Epithelial cell of prostate (primary cell): Measurements from ENCODE around the gene PKHD1.

Experiments
- DNase-seq: peaks from one replicate; pipeline ENCODE4 v3.0.0-alpha.2; 2011; ENCODE audit warnings: low read depth, low spot score
- H3K27ac ChIP-seq: fragments of 450-650 bp; 2 replicates; pipeline ENCODE4 v1.5.1; 2017; ENCODE audit warnings: mild to moderate bottlenecking

Gene PKHD1

DNA sequence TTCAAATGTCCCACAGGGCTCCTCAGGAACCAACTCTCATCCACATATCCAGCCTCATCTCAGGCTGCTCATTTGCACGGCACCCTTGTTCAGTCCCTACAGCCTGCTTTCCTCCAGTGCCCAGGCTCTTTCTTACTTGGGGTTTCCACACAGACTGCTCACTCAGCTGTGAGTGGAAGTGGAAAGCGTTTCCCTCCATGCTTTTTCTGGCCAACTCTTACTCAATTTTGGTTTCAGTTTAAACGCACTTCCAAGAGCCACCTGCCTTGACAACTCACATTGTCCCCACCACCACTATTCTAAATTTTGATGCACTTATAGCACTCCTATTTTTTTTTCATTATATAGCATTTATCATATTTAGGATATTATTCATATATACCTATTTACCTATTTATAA, 367.1 kb downstream of the PKHD1 start:
- DNase-seq: no peak
- no peak overlapping the region for H3K27ac ChIP-seq

DNA sequence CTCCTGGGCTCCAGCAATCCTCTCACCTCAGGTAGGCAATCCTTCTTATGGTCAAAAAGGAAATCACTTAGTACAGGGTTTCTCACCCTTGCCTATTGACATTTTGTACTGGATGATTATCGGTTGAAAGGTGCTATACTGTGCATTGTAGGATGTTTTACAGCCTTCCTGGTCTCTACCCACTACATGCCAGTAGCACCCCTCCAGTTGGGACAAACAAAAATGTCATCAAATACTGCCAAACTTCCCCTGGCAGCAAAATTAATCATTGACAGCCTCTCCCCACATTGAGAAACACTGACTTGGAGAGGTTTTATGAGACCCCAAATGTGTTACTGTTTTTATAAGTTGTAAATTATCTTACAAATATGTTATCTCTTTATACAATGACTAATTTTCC, 368.1 kb downstream of the PKHD1 start:
- no peak for DNase-seq
- no peak overlapping the region for H3K27ac ChIP-seq

DNA sequence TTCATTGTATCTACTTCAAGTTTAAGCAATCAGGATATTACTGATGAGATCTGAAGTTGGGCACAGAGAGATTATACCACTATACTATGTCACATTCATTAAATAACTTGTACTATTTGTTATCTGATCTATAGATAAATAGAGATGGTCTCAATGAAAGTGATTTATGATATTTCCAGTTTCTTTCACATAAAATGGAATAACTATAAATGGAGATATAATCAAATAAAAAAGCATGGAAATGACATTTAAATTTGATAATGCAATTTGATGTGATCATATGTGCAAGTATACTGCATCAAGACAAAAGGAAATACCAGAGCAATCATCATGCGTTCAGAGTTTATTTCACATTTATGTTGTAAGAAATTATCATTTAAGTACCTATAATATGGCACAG, 368.9 kb downstream of the PKHD1 start:
- no peak overlapping the region for H3K27ac ChIP-seq

DNA sequence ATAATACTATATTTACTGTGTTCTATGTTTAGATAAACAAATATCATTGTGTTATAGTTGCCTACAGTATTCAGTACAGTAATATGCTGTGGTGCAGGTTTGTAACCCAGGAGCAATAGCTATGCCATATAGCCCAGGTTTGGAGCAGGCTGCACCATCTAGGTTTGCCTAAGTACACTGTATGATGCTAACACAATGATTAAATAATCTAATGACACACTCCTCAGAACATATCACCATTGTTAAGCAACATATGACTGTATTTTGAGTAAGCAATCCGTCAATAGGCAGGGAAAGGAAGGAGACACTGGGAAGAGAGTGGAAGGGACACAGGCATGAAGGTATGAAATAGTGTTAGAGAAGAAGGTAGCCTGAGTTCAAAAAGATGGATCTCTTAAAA, 369.9 kb downstream of the PKHD1 start:
- DNase-seq: no peak
- H3K27ac ChIP-seq: no peak overlapping the region

More for the DNA sequence above, 368.9 kb downstream of the PKHD1 start:
- DNase-seq: no peak

DNA sequence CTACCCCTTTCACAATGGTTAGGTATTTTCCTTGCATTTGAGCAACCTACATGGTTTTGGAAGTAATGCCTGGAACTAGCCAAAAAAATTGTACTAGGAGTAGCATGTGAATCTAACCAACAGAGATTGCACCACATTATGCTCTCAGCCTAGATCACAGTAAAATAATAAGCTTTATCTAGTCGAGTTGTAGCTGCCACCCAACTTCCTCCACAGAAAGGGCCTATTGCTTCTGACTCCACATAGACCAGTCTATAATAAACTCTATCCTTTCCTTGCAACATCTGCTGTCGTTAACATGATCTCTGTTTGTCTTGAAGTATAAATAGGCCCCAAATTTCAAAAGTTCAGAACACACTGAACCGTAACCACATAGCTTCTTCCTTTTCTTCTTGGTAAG, 375.5 kb downstream of the PKHD1 start:
- DNase-seq: no peak
- H3K27ac ChIP-seq: no peak overlapping the region

DNA sequence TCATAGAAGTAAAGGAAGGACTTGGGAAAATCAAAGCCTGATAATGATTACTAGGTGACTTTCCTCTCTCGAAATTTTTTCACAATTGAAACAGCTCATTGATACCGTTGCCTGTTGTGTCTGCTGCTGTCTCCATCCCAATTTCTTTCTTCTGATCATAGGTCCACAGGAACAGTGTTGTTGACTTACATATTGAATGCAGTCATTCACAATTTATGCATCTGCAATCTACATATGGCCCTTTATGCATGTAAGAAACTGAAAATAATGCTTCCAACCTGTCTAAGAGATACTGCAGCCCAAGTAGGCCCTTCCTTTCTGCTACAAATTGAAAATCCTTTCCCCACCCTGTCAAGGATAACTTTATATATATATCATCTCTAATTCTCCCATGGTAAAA, 381.3 kb downstream of the PKHD1 start:
- no peak for DNase-seq
- no peak overlapping the region for H3K27ac ChIP-seq

DNA sequence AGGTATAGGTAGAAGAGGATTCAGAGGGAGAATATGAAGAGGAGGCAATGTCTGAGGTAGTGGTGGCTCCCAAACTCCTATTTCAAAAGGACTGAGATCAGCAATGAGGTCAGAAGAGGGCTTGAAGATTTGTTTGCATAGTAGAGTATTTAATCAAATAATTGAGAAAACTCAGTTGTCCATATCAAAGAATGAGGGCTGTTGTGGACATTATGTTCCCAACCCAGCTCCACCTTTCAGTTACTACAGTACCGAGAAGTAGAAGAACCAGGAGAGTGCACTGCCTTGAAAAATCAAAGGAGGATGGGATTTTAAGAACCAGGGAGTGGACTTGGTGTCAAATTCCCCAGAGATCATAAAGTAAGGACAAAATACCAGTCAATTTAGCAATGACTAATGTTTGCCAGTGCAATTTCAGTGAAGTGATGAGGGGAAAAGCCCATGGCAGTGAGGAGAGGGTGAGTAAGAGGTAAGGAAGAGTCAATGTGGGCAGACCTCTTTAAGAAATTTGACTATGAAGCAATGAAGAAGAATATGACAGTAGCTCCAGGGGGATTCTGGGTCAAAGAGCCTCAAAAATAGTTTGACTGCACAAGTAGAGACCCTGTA, 382.4 kb downstream of the PKHD1 start:
- DNase-seq: no peak

DNA sequence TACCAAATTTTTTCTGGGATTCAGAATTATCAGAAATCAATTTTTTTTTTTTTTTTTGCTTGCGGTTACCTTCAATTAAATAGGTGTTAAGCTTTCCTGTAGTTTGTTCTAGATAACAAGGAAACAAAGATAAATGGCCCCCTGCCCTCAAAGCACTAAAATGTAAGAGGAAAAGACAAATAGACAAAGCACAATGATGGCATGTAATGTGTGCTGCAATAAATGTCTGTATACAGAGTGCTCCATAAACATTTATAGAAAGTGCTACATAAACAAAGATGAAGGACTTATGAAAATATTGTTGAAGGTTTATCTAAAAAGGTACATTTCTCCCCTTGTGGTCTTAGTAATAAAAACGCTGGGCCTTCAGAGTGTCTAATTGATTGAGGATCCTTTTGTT, 384.6 kb downstream of the PKHD1 start:
- no peak for DNase-seq
- no peak overlapping the region for H3K27ac ChIP-seq

More for the DNA sequence above, 382.4 kb downstream of the PKHD1 start:
- no peak overlapping the region for H3K27ac ChIP-seq

DNA sequence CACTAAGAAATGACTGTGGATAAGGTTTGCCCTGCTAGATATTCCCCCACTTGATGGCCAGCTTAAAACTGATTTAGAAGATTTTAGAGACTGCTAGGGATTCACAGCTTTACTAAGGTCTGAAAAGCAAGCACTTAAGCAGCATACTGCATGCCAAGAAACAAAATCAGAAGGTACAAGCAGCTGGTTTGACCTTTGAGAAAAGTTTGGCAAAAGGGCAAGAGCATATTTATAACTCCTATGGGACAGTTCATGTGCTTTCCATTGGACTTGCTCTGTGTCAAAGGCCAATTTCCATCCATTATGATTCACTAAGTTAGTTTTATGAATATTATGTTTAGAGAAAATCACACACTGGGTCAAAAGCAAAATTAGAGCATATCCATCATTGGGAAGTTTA, 402.8 kb downstream of the PKHD1 start:
- DNase-seq: no peak
- no peak overlapping the region for H3K27ac ChIP-seq

DNA sequence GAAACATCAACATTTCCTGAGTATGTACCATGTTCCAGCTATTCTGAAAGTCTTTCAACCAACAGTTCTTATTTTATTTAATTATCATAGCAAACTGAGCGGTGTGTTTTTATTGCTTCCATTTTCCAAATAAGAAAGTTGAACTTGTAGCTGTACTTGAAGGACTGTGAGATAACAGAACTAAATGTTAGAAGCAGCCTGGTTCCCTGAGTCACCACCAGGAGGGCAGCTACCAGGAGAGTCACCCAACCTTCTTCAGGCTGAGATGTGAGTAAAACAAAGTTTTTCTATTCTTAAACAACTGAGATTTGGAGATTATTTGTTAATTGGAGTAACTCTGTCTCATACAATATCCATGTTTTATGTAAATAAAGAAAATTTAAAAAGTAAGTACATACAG, 403.4 kb downstream of the PKHD1 start:
- DNase-seq: no peak
- no peak overlapping the region for H3K27ac ChIP-seq

DNA sequence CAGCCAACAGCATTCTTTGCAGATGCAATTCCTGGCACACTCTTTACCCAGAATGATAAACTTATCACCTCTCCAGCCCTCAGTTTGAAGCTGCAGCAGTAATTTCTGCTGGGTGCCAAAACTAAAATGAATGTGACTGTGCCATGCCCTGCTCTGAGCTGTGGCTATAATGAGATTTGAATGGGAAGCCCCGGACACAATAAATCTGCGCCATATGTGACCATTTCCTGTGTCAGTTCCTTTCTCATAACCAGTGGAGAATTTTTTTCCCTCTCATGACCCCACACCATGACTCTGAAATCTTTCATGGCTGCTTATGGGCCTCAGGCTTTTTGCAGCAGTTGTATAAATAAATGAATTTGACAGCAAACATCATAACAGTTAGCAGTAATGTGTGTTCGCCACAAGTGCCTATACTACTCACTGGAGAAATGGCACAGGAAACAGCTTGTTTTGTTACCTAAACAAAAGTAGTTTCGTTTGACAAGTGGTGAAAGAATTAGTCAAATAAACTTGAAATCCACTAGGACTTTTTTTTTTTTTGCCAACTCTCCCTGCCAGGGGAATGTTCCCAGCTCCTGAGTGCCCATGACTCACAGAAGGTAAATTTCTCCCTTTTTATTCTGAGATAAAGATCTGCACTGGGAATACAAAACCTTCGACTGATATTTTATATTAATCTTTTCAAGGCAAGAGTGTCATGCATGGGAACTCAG, 408.4 kb downstream of the PKHD1 start:
- DNase-seq: peak; percentile 60
- H3K27ac ChIP-seq: peak overlapping the region; percentile 23

DNA sequence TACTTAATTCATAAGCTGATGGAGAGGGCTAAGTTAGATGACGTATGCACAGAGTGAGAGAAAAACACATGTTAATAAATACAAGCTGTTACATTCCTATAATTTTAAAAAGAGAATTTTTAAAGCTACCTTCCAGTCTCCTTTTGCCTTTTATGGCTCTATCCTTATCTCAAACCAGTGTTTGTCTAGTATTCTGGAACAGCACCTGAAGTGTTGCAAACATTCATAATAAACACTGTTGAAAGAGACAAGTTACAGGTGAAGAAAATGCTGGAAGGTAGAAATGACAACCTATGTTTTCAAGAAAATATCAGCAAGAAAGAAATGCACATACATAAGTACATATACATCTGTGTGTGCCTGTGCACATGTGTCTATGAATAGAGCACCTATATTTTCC, 409.1 kb downstream of the PKHD1 start:
- DNase-seq: no peak
- H3K27ac ChIP-seq: no peak overlapping the region

DNA sequence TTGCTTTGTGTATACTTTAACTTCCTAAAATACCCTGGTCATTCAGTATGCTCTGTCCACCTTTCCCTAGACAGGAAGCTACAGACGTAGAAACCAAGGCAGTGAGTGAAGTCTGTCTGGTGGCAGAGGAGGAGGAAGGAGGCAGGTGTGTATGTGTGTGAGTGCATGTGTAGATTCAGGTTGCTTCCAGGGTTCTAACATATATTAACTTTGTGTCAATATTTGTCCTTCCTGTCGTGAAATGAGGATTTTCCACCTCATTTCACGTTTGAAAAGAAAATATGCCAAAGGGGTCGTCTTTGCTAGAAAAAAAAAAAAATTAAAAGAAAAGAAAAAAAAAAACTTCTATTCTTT, 411.5 kb downstream of the PKHD1 start:
- no peak for DNase-seq
- no peak overlapping the region for H3K27ac ChIP-seq

DNA sequence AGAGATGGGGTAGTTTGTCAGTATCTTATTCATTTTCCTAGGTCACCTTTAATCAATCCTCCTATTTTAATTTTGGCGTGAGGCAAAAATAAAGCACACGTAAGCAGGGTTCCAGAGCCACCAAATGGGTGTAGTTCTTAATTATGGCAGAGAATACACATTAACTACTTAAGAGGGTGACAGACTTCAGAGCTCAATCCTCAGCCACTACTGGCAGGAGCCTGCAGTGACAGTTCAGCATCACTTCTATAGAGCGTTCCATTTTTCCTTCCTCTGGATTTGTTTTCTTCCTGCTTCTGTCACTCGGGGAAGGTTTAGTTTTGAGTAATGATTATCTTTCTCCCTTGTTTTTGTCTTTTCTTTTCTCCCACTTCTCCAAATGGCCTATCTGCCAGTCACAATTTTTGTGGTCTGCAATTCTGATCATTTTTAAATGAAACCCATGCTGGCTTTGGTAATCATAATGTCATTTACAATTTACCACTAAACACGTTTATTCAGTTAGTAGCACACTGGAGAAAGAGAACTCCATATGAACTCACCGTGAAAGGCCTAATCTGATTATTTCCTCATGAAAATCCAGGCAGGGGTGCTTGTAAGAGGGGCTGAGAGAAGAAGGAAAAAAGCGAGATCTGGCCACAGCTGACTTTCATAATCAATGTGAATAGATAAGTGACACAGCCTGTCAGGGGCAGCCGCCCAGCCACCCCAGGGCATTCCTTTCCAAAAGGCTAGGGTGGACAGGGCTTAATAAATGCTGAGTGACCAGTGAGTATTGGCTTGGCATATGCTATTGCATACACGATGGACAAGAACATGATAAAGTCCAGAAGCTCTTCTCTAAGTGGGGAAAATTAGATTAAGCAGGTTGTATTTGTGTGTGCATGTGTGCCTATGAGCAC, 412.1 kb downstream of the PKHD1 start:
- DNase-seq: no peak
- no peak overlapping the region for H3K27ac ChIP-seq

DNA sequence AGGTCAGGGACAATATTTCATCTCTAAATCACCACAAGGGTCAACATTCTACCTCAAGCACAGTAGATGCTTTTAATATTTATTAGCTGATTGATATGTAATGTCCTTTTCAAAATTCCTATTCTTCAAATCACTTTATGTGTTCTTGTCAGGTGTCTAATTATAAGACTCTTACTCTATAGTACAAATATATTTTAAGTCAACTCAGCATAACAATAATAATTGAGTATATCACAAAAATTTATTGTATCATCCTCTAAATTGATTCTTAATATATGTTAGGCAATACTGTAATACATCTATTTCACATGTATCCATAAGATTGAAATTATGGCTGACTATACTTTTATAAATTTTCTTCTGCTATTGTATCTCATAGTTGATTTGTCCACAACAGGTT, 423.9 kb downstream of the PKHD1 start:
- H3K27ac ChIP-seq: no peak overlapping the region
- no peak for DNase-seq

DNA sequence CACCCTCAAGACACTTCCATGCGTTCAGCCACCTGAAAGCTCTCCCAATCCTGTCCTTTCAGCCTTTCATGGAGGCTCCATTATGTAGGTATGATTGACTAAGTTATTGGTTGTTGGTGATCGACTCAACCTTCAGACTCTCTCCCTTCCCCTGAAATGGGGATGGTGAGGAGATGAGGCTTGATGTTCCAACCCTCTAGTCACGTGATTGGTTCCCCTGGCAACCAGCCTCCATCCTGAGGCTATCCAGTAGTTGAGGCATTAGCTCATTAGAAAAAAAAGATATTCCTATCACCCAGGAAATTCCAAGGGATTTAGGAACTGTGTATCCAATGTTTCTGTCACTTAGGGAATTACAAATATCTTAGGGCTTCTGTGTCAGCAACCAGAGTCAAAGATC, 426.6 kb downstream of the PKHD1 start:
- DNase-seq: no peak
- H3K27ac ChIP-seq: no peak overlapping the region

DNA sequence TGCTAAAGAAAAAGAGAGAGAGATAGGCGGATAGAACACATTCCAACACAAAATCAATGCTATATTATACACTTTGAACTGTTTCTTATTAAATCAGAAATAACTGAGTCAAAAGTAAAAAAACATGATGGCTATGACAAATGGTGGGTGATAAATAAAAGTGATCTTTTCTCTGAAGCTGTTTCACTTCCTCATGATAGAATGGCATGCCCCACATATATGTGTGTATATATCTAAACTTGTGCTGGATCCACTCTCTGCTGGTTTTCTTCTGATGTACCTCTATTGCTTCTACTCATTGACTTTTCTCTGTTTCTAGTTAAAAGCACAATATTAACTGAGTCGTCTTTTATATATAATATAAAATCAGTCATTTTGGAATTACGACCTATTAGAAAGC, 429.9 kb downstream of the PKHD1 start:
- DNase-seq: no peak
- no peak overlapping the region for H3K27ac ChIP-seq

DNA sequence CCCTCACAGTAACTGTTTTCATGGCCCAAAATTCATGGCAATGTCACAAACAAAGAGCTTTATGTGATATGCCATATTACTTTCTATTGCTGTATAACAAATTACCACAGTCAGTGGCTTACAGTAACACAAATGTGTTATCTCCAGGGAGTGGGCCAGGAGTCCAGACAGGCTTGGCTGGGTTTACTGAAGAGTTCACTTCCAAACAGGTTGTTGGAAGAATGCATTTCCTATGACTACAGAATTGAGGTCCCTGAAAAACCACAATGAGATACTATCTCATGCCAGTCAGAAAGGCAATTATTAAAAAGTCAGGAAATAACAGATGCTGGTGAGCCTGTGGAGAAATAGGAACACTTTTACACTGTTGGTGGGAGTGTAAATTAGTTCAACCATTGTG, 431.9 kb downstream of the PKHD1 start:
- DNase-seq: peak; percentile 48
- no peak overlapping the region for H3K27ac ChIP-seq

DNA sequence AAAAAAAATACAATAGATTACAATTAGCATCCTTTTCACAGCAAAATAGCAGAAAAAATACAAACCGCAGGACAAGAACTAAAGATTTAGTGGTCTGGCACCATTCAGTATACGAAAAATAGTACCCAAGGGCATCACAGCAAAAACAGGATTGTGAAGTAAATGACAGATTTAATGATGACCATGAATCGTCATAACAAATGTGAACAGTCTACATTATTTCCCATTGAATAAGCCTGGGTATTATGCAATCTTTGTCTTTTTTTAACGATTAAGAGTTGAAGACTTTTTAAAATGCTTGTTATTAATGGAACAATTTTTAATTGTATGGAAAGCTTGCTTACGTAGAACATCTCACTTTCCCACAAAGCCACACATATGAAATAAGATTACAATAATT, 432.8 kb downstream of the PKHD1 start:
- H3K27ac ChIP-seq: no peak overlapping the region
- peak; percentile 31 for DNase-seq

DNA sequence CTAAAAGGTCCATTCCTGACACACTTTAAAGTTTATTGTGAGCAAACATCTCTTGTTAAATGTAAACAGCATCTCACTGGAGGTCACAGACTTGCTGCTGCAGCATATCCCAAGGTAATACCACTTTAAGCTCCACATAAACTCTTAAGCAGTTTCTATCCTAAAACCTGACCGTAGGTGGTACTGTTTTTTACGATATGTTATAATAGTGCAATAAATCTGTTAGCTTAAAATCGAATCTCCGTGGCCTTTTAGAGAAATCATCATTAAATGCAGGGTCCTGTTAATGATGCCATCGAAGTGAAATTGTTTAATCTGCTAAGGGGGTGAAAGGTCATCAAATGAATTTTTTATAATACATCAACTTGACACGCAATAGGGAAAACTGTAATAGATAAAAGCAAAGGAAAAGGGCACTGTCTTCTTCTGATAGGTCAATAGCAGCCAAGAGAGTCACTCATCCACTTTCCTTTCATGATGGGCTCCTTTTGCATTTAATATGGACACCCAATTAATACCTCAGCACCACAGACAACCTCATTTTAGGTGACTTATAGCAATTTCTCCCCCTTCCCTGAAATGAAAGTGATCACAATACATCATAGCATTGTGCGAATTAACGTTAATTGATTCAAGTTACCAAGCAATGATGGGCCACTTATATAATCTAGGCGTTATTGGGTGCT, 436.1 kb downstream of the PKHD1 start:
- H3K27ac ChIP-seq: no peak overlapping the region
- no peak for DNase-seq

DNA sequence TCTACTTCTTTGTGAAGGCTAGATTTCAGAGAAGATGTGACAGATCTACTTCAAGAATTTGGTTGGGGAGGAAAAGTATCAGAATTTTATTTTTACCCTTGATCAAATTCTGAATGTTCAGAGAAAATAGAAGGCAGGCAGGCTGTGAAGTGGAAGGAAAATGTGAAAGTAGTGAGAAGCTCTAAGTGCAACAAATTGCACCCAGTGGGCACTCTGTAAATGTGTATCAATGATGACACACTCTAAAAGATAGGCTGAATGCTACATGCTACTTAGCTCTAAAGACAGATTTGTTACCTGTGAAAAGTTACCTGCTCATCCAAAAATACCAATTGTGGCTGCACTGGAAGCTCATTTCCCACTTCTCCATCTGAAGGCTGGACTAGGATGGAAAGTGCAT, 438.6 kb downstream of the PKHD1 start:
- DNase-seq: no peak
- H3K27ac ChIP-seq: no peak overlapping the region
